HepG2 (cell line): ENCODE measurements around the gene GPER1. TPM values are rescaled to one million over a fixed set of nuclear protein-coding genes. Genes with fewer than 3 reads are reported as not detected.

Experiments used
- CENPX ChIP-seq: sonication (generic); formaldehyde crosslinking; IDR thresholded peaks from 2 replicates; pipeline ENCODE4 v1.9.0; 2021; ENCODE audit warnings: mild to moderate bottlenecking, missing genetic modification reagents, moderate library complexity
- EHMT2 ChIP-seq: fragments of 200-600 bp; sonication (generic); IDR thresholded peaks from 2 replicates; pipeline ENCODE4 v1.7.0; 2017; ENCODE audit warnings: antibody characterized with exemption, low read depth, low read length, borderline replicate concordance
- EP300 ChIP-seq, 3 experiments: sonication (generic) in 1 of 3; formaldehyde crosslinking in 1 of 3; IDR thresholded peaks; 2 replicates each; pipeline versions ENCODE4 v1.5.1 to v1.6.1; 2011 to 2020; ENCODE audit warnings: low read depth in 2 of 3, low read length in 2 of 3, borderline replicate concordance in 1 of 3, improper control_type of control experiment in 1 of 3, mild to moderate bottlenecking in 1 of 3, missing genetic modification reagents in 1 of 3, moderate library complexity in 1 of 3
- GLI4 ChIP-seq: sonication (generic); formaldehyde crosslinking; IDR thresholded peaks from 2 replicates; pipeline ENCODE4 v1.5.1; 2020; ENCODE audit warnings: missing genetic modification reagents, mild to moderate bottlenecking, moderate library complexity, borderline replicate concordance
- HIVEP1 ChIP-seq: sonication (generic); formaldehyde crosslinking; IDR thresholded peaks from 2 replicates; pipeline ENCODE4 v1.4.0; 2020; ENCODE audit warnings: mild to moderate bottlenecking, missing genetic modification reagents
- IKZF4 ChIP-seq: sonication (generic); formaldehyde crosslinking; IDR thresholded peaks from 2 replicates; pipeline ENCODE4 v1.5.1; 2020; ENCODE audit warnings: borderline replicate concordance, mild to moderate bottlenecking, low read depth, missing genetic modification reagents; ENCODE audit errors: not compliant biosample characterization
- KLF6 ChIP-seq: IDR thresholded peaks from 2 replicates; pipeline ENCODE4 v1.8.0; 2016; ENCODE audit warnings: missing biosample characterization, missing genetic modification reagents
- MATR3 ChIP-seq: sonication (generic); formaldehyde crosslinking; IDR thresholded peaks from 2 replicates; pipeline ENCODE4 v1.4.0; 2020; ENCODE audit warnings: missing genetic modification reagents
- MYPOP ChIP-seq: sonication (generic); formaldehyde crosslinking; IDR thresholded peaks from 2 replicates; pipeline ENCODE4 v1.8.1; 2023; ENCODE audit warnings: mild to moderate bottlenecking, moderate library complexity, missing genetic modification reagents
- NFIB ChIP-seq: sonication (generic); formaldehyde crosslinking; IDR thresholded peaks from 2 replicates; pipeline ENCODE4 v1.9.0; 2021; ENCODE audit warnings: missing genetic modification reagents, mild to moderate bottlenecking, borderline replicate concordance
- XRCC5 ChIP-seq: fragments of 200-400 bp; formaldehyde crosslinking; optimal IDR thresholded peaks from 2 replicates; pipeline ENCODE3; 2017; ENCODE audit warnings: mild to moderate bottlenecking, low read length
- ZMYM3 ChIP-seq: sonication (generic); formaldehyde crosslinking; IDR thresholded peaks from 2 replicates; pipeline ENCODE4 v1.5.1; 2020; ENCODE audit warnings: mild to moderate bottlenecking, missing genetic modification reagents
- ZNF318 ChIP-seq: sonication (generic); formaldehyde crosslinking; IDR thresholded peaks from 2 replicates; pipeline ENCODE4 v1.4.0; 2020; ENCODE audit warnings: mild to moderate bottlenecking, missing genetic modification reagents
- ZNF326 ChIP-seq: sonication (generic); formaldehyde crosslinking; IDR thresholded peaks from 2 replicates; pipeline ENCODE4 v1.4.0; 2020; ENCODE audit warnings: missing genetic modification reagents, borderline replicate concordance
- ZNF382 ChIP-seq: sonication (generic); formaldehyde crosslinking; IDR thresholded peaks from 2 replicates; pipeline ENCODE4 v1.5.0; 2020; ENCODE audit warnings: missing genetic modification reagents, mild to moderate bottlenecking, borderline replicate concordance
- ZNF430 ChIP-seq: sonication (generic); formaldehyde crosslinking; IDR thresholded peaks from 2 replicates; pipeline ENCODE4 v1.9.0; 2021; ENCODE audit warnings: mild to moderate bottlenecking, missing genetic modification reagents
- ZNF766 ChIP-seq: sonication (generic); formaldehyde crosslinking; IDR thresholded peaks from 2 replicates; pipeline ENCODE4 v1.5.0; 2020; ENCODE audit warnings: missing genetic modification reagents, borderline replicate concordance
- ZNF773 ChIP-seq: sonication (generic); formaldehyde crosslinking; IDR thresholded peaks from 2 replicates; pipeline ENCODE4 v1.4.0; 2020; ENCODE audit warnings: missing genetic modification reagents, borderline replicate concordance
- polyA plus RNA-seq, 8 experiments: library from polyadenylated mRNA; depleted of rRNA in 3 of 8; stranded (reverse) in 7 of 8; unstranded in 1 of 8; fragments of >200 nt; fragmentation: Illumina TruSeq in 4 of 8; extraction: Trizol in 4 of 8; gene quantifications; 2 replicates each; pipeline versions ENCODE4 v1.2.1 to v1.2.3, GENCODE V29; 2011 to 2016; ENCODE audit warnings: low read depth in 4 of 8, missing spikeins in 1 of 8, mixed read lengths in 1 of 8; ENCODE audit not compliant: insufficient read depth in 1 of 8
- total RNA-seq, 5 experiments: library from RNA; depleted of rRNA; stranded (reverse); fragments of >200 nt; fragmentation: Illumina TruSeq; extraction: Trizol; gene quantifications; 2 replicates each; pipeline ENCODE4 v1.2.3, GENCODE V29; 2016; ENCODE audit warnings: low read depth in 1 of 5
- TF ChIP-seq, protein P1 (sequence below): sonication (generic); formaldehyde crosslinking; IDR thresholded peaks from 2 replicates; pipeline ENCODE4 v1.4.0; 2020; ENCODE audit warnings: missing genetic modification reagents

The GPER1 gene
- total and polyA plus RNA-seq, 2 of the 13 experiments (the other 11 are each of a cell fraction or from before 2014, with no cell fraction given): 12.7 to 19.7 TPM

- TF ChIP-seq ZNF318 (CRISPR knock-in tag) (no peak), XRCC5 (peak; percentile 76), ZNF326 (CRISPR knock-in tag) (no peak), ZNF382 (CRISPR knock-in tag) (no peak), HIVEP1 (CRISPR knock-in tag) (no peak), CENPX (CRISPR knock-in tag) (no peak), ZNF773 (no peak), MATR3 (no peak), ZNF430 (CRISPR knock-in tag) (no peak), ZMYM3 (CRISPR knock-in tag) (no peak), KLF6 (CRISPR knock-in tag) (no peak), NFIB (CRISPR knock-in tag) (no peak), EHMT2 (no peak), ZNF766 (no peak), GLI4 (CRISPR knock-in tag) (no peak), EP300 (IDR thresholded peaks at IDR 0.05; ENCODE audit: low read depth in 2 of 2, low read length in 2 of 2) (no peak), EP300 (CRISPR knock-in tag; IDR thresholded peaks at IDR 0.05; ENCODE audit: borderline replicate concordance) (no peak), MYPOP (CRISPR knock-in tag) (no peak), IKZF4 (CRISPR knock-in tag) (no peak)
- TF ChIP-seq, protein P1, sequence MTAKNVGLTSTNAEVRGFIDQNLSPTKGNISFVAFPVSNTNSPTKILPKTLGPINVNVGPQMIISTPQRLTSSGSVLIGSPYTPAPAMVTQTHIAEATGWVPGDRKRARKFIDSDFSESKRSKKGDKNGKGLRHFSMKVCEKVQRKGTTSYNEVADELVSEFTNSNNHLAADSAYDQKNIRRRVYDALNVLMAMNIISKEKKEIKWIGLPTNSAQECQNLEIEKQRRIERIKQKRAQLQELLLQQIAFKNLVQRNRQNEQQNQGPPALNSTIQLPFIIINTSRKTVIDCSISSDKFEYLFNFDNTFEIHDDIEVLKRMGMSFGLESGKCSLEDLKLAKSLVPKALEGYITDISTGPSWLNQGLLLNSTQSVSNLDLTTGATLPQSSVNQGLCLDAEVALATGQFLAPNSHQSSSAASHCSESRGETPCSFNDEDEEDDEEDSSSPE (CRISPR knock-in tag): no peak
These were observed 22.2 kb upstream of the GPER1 start (continued) for GRCh38 chr7:1065585-1066241.
